OCI-M2 (cell line): ENCODE results near the gene AMMECR1.

Source experiments
- DNase-seq: peaks from one replicate; lab custom pipeline; 2025; ENCODE audit not compliant: unreplicated experiment; lab: John Stamatoyannopoulos, UW

AMMECR1 gene

DNA sequence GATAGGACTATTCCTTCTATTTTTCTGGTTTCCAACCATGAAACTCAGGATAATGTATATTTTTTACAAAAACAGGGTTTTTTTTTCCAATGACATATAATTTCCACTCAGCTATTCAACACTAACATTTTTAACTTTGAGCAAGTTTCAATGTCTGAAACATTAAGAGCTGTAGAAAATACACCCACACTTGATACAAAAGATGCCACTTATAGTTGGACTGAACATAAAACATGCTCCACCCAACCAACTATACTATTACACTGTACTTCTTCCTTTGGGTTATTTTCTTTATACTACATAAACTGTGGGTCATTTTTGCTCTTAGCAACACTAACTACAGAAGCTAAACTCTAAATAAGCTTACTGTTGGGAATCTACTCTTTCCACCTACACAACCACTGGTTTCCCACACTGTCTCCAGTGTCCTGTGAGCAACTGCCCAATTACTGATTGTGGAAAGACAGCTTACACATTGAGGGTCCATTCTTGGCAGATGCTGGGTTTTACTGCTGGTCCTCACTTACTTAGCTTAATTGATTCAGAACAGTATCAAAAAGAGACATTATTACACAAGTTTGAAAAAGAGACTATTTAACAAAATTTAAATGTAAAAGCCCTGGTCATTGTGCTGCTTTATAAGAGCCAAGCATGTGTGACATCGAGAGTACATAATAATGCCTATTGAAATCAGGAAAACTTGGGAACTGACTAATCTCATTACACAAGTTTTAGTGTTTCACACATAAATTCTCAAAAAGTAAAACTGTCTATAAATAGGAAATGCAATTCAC lies 6.3 kb downstream of the AMMECR1 start:
- DNase-seq, result no peak

DNA sequence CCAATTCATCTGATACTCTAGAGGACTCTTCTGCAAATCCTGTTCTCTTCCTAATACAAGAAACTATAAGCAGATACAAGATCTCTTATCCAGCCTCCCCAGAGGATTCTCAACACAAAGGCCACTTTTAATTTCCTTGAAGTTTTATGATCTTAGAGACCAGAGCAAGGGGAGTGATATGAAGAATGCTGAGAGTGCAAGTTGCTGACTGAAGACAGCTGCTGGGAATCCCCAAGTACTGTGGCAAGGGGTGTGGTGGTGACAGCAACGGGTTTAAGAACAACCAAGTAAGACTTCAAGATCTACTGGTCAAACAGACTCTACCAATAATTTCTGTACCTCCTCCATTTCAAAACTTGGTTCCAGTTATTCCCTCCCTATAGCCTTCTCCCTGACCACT lies 7.0 kb downstream of the AMMECR1 start:
- DNase-seq, result no peak

DNA sequence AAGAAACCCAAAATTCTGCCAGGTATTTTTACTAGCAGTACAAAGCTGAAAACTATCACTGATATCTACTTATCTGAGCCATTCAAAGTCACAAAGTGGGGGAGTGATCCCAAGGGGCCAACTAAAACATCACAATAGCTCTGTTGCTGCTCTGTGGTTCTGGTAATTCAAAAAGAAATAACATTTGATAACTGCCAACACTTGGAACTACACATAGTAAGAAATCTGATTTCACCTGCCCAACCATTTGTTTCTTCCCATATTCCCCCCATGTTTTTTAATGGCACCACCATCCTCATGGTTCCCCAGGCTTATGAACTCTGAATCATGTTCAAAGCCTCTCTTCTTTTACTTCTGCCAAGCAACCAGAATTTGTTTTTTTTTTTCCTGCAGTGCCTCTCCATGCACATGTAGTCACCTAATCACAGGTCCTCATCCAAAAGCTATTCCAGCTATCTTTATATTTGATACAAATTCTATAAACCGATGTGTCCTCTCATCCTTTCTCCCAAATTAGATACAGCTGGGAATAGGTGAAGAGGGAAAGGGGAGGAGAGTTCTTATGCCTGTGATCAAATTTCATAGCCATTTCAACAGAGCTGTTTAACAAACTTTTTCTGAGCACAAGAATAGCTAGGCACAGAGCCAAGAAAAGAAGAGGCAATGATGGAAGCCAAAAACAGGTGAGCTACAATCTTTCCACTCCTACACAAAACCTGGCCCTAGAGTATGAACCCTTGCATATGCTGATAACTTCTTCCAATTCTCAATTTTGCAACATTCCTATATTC lies 7.7 kb downstream of the AMMECR1 start:
- DNase-seq, result no peak

DNA sequence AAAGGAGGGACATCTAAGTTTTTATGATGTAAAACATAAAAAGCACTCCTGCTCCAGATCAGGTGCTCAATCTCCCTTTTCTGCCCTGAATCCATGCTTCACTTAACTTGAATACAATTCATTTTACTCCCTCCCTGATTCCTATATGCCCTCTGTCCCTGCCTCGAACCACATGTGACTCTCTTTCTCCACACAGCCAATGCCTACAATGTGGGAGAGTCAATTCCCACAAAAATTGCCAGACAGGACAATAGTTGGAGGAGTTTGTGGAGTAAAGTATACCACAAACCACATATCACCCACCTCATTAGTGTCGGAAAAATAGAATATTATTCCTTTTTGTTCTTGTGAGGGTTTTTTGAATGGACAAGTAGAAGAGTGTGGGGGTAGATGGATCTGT lies 9.7 kb downstream of the AMMECR1 start:
- no peak for DNase-seq

DNA sequence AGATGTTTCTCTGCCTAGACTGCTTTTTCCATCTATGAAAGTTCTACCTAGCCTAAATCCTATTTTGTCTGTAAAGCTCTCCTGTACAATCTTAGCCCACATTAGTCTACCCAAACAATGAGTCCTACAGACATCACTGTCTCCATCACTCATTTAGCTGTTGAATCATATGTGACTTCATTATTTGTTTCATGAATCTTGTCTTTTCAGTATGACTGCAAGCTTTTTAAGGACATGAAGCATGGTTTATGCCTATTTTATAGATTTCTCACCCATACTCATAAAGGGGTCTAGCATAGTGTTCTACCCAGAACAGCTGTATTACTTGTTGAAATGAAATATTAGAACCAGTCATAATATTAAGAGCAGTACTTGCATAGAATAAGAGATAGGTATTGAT lies 13.0 kb downstream of the AMMECR1 start:
- no peak for DNase-seq

DNA sequence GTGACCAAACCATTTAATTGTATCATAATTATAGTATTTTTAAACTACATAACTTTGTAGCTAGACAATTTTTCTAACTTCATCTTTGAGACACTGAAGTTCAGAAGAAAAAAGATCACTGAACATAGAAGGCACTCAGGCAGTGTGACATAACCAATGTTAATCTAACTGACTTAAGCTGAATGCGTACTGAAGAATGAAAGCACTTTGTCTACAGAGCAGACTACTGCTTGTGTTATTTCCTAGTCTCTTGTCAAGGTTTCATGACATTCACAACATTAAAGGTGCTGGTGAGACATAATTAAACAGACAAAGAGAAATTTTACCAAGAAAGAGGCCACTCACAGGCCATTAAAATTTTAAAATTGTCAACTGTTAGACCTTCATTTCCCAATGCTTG lies 13.5 kb downstream of the AMMECR1 start:
- no peak for DNase-seq

DNA sequence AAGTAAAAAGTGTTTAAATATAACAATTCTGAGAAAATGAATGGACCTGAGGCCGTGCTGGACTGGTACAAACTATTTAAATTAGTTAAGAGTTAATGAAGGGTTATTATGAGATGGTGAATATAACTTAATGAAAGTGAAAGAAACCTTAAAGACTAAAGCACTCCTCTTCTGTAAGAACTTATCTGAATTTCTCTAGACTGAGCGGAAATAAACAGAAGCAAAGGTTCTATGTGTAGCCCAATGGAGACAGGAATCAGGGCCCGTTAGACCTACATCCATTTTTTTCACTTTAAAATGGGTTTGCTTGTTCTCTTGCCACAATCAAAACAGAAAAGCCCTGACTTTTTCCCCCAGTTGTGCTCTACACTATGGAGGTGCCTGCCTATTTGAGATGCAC lies 14.9 kb downstream of the AMMECR1 start:
- DNase-seq, result no peak

DNA sequence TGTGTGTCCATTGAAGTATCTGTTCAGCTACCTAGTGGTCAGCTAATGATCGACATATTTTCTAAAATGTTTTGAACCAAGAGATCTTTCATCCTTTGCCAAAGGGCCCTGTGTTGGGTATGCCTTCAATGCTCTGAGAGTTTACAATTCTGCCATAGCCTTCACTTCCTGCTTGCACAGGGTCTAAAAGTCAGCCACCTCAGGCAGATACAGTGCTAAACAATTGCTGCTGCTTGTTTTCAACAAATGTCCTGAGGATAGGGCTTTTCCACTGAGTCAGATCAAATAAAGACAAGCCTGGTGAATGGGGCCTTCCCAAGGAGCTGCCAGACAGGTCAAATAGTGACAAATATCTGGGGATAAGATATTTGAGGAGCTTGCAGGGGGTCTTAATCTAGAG lies 16.7 kb downstream of the AMMECR1 start:
- DNase-seq, result no peak

DNA sequence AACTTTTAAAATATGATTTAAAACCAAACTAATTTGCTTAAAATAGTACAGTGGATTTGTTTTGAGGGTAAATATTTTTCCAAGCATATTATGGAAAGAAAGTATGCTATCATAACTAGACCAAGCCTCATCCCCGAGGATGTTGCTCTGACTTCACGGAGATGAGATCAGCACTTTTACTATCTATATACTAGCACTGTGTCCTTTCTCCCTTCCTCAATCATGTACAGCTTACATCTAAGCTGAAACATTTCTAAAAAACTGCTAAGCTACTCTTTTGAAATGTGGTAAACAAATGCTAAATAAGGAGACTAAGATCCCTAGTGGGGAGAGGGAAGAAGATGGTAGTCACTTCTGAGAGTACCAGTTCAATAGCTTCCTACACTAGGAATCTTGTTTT lies 23.8 kb downstream of the AMMECR1 start:
- DNase-seq, result no peak

DNA sequence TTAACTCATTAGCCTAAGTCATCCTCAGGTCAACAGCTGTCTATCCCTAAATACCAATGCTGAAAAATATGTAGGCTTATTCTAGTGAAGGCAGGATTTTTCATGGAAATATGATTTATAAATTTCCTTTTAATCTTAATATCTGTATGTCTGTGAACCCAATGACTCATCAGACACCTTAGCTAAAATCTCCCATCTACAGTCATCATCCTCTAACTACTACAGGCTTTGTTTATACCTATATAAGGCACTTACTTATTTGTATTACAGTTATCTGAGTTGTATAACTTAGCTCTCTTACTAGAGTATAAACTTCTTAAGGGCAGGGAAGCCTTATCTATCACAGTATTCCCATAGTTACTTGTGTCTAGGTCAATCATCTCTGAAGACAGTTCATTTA lies 24.2 kb downstream of the AMMECR1 start:
- DNase-seq, result no peak

DNA sequence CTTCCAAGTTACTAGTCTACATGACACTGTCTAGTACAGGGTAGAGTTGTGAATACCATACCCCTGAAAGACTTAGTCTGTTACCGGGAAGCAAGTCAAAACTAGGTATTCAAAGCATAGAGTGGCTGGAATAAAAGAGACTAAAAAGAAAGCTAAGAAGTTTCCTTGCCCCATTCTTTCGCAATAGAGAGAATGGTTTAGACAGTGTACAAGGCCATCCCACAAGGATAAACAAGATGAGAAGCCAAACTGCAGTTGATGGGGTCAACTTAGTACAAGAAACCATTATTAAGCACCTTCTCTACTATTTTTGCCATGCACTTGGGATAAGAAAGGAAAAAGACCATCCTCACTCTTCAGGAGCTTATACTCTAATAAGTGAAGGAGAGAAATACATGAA lies 30.3 kb downstream of the AMMECR1 start:
- DNase-seq, result no peak

DNA sequence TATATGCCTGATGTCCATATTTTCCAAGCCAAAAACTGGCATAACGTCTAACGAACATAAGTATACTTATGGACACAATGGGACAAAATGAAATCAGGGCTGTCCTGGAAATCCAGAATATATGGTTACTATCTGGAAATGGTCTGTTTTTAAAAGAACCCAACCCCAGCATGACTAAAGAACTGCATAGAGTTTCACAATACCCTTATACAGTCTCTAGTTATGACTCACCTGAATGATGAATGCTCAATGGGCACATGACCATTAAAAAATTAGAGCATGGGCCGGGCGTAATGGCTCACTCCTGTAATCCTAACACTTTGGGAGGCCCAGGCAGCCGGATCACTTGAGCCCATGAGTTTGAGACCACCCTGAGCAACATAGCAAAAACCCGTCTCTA lies 31.8 kb downstream of the AMMECR1 start:
- no peak for DNase-seq

DNA sequence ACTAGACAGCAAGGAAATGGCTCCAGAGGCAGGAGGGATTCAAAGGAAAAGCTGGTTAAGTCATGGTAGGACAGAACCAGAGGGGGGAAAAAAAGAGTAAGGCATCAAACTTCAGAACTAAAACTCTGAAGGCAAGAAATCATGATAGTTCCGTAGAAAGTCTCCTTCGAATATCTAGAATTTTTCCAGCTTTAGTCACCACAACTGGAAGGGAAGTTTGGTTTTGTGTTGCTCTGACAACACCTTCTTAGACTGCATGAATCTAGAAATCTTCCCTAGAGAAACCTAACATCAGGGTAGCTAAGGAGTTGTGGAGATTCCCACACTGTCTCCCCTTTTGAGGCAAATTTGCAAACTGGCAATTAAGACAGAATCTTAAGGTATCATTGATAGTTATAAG lies 33.7 kb downstream of the AMMECR1 start:
- no peak for DNase-seq

DNA sequence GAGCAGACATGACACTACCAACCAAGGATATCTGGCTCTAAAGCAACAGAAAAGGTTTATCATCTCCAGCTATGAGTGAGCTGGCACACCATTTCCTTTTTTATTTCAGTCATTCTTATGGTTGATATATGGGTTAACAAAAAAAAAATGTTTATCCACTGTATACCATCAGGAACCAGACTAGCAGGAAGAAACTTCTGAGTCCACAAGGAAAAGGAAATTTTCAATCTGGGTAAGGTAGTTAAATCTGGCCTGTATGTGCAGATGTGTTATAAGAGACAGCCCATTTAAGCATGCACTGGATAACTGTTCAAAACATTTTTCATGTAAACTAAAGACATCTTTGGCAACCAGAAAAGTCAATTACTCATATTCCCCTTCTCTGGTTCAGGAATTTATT lies 35.0 kb downstream of the AMMECR1 start:
- DNase-seq, result no peak

DNA sequence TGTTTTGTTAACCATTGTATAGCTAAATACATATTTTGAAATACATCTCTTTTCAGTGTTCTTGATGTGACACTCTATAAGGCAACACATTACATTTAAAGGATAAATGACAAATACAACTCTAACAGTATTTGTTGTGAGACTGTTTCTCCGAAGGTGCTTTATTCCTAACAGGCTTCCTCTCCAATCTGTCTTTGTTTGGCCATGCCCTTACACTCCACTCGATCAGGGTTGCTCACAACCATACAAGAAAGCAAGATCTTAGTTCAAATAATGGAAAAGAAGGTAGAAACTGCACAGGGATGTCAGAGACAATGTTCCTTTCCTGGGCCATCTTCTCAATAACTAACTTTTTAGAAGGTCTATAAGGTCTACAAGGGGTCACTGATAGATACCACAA lies 36.5 kb downstream of the AMMECR1 start:
- no peak for DNase-seq

DNA sequence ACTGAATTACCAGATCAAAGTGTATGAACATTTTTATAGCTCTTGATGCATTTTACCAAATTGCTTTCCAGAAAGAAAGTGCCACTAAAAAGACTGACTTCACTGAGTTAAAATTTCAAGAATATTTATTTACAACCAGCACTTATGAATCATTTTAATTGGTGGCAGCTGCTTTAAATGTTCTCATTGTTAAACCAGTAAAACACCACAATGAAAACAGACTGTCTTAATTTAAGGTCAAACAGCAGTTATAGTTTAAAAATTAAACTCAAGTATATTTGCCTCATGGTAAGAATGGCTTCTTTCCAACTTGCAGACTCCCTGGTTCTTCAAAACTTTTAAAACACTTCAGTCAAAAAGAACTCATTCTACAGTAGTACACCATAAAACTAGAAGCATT lies 36.9 kb downstream of the AMMECR1 start:
- DNase-seq, result no peak

DNA sequence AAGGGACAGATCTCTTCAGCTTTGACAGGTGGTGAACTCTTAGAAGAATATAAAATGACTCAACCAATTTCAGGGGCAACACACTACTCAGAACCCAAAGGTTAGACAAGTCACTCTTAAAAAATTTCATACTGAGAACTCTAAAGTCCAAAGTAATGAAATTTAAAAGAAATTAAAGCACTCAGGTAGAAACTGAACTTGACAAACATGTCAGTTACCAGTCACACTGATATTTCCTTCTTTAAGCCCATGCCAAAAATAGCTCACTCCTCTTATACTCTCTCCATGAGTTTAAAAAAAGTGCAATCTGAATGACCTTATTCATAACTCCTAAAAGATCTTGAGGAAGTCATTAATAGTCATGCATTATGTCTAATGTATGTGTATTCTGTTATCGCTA lies 40.3 kb downstream of the AMMECR1 start:
- no peak for DNase-seq

DNA sequence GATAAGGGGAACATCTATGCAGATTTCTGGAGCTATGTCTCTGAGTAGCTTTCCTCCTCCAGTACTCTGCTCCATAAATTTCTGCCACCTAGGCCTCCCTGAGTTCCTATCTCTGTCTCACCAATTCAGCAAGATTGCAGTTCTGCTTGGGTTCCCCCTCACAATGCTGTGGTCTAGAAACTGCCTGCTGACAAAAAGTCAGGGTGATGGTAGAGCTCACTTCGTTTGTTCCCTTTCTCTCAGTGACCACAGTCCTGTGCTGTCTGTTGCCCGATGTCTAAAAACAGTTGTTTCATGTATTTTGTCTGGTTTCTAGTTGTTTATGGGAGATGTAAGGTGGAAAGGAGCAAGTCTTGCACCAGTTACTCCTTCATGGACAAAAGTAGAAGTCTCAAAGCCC lies 41.1 kb downstream of the AMMECR1 start:
- DNase-seq, result no peak

DNA sequence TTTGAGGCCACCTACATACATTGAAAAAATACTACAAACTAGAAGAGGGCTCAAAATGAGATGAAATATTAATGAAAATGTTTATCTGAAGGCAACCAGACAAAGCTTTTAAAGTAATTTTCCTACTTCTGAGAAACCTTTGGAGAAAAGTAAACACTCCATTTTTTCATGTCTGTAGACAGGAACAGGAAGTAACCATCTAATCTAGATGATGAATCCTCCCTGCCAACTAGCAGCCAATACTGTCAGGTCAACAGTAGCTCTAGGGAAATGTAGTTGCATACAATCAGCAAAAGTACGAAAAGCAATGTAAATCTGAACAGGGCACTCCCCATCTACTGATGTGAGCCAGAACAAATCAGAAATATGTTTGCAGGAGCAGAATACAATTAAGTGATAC lies 49.0 kb downstream of the AMMECR1 start:
- DNase-seq, result no peak

DNA sequence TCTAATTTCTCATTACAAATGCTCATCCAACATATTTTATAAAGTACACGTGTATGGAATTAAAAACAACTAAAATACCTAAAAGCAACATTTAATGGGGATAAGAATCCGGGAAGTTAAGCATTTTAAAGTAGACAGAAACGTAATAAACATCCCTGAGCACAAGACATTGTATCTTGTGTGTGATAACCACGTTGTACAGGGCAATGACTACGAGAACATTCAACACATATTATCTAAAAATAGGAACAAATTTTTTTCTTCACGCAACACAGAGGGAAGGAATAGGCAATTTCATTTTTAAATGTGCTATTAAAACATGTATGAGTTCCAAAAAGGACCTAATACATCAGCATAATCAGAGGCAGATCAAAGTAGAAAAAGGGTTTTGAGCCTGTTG lies 49.5 kb downstream of the AMMECR1 start:
- no peak for DNase-seq

DNA sequence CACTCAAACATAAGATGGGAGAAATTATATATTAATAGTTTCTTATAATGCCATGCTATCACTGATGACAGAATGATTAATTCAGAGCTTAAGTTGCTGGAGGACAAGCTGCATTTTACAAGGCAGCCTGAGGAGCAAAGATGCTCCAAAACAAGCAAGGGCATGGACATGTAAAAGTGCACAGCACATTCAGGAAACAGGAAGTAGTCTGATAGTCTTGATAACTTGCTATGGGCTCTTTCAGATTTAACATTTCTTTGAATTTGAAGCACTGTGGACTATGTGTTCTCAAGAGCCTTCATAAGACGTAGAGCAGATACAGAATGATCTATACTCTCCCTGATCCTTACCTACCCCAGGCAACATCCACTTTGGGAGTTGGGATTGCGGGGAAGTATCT lies 50.0 kb downstream of the AMMECR1 start:
- no peak for DNase-seq

DNA sequence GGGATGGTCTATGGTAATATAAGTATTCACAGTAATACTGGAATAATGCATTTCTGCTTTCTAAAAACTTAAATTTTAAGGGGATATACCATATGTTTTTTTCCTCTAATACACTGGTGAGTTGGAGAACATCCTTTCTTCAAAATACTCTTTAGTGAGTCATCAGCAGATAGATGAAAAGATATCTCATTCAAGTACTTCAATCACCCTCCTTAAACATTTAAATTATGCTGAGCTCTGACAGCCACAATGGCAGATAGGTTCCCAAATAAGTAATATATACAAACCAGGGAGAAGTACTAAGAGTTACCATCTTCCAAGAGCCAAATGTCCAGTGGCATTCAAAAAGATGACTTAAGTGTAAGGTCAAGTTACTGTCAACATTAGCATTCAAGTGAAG lies 52.2 kb downstream of the AMMECR1 start:
- no peak for DNase-seq

DNA sequence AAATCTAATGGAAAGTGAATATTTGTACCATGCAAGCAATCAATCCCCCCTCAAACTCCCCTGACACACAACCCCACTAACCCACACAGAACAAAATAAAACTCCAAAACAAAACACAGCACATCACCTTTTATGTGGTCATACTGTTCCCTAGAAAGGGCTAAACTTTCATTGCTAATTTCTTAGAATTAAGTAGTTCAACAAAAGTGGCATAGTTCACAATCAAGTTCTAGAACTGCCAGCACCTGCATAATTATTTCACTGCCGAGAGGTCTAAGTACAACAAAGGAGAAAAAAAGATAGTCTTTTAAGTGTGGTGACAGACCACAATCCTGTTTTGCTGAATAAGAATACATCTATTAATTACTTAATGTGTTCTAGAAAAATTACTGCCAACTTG lies 58.8 kb downstream of the AMMECR1 start:
- no peak for DNase-seq
